Retinal pigment epithelial cell (primary cell): Measurements from ENCODE around the gene CDC42BPB.

ENCODE experiments used
- DNase-seq: peaks from one replicate; pipeline ENCODE4 v3.0.0-alpha.2; 2010; ENCODE audit warnings: low read depth
- H3K4me3 ChIP-seq: 2 replicates; pipeline ENCODE4 v1.5.1; 2011; ENCODE audit warnings: mild to moderate bottlenecking, low read length, control low read depth, moderate library complexity
- CTCF ChIP-seq: conservative IDR thresholded peaks from 2 replicates; pipeline ENCODE4 v1.5.1; 2011; ENCODE audit warnings: low read depth, low read length, control low read depth, inconsistent platforms

CDC42BPB gene

DNA sequence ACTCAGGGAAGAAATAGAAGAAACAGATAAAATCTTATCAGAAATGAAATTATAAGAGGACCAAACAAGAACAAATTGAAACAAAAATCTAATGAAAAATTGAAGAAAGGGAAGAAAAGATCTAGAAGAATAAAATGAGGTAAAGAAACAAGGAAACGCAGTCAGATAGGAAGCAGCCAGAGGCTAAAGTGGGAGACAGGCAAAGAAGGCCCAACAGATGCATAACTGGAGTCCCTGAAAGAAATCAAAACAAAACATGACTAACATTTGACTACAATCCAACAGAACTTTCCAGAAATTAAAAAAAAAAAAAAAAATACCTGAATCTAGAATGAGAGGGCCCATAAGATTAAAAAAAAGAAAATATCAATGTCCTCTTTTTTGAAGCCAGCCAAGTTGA is 69.3 kb downstream of the CDC42BPB start:
- no peak for DNase-seq
- TF ChIP-seq CTCF, result no peak
- no peak overlapping the region for H3K4me3 ChIP-seq

DNA sequence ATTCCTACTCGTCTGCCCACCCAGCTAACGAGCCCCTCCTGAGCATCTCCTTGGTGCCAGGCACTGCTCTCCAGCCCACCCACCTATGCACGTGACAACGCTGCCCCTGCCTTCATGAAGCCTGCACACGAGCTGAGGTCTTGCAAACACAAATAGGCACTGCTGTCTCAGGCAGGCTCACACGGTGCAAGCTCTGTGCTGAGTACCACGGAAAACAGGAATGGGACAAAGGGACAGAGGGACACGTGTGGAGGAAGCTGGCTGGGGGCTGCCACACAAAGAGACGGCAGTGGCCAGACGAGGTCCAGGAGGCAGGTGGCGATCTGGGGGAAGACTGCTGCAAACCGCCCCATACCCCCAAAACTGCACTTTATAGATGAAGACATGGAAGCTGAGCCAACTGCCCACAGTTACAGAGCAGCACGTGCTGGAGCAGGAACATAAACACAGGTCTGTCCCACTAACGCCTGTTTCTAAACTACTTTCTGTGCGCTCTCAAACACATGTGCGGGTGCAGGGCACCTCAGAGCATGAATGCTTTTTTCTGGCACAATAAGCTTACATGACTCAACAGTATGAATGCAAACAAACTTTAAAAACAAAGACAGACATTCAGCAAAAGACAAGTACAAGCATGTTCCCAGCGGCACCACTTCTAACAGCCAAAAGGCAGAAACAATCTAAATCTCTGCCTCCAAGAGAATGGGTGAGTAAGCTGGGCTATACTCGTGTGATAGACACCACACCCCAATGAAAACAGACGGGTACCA is 70.4 kb downstream of the CDC42BPB start:
- no peak for TF ChIP-seq CTCF
- no peak for DNase-seq
- no peak overlapping the region for H3K4me3 ChIP-seq

DNA sequence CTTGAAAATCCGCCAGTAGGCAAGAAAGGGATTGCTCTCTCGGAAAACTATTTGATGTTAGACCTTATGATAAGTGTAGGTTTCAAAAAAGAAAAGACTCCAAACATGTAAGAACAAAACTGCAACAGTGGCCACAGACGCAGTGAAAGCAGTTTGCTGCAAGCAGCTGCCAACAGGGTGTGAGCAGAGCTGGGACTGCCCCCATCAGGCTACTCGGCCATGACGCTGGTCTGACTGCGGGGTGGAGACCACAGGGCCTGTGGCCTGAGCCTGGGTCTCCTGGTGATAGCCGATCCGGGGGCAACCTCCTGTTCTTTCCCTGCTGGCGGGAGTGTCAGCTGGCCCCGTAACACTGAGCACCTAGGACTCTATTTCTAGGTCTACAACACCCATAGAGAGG is 71.7 kb downstream of the CDC42BPB start:
- TF ChIP-seq CTCF, result no peak
- H3K4me3 ChIP-seq, result no peak overlapping the region
- no peak for DNase-seq

GRCh38 chr14:102984336-102985102 is 72.8 kb downstream of the CDC42BPB start:
- DNase-seq, result no peak
- no peak overlapping the region for H3K4me3 ChIP-seq
- no peak for TF ChIP-seq CTCF

- no peak overlapping the region for H3K4me3 ChIP-seq
- no peak for TF ChIP-seq CTCF
- no peak for DNase-seq
Observed at GRCh38 chr14:102983496-102983895, 73.9 kb downstream of the CDC42BPB start.

DNA sequence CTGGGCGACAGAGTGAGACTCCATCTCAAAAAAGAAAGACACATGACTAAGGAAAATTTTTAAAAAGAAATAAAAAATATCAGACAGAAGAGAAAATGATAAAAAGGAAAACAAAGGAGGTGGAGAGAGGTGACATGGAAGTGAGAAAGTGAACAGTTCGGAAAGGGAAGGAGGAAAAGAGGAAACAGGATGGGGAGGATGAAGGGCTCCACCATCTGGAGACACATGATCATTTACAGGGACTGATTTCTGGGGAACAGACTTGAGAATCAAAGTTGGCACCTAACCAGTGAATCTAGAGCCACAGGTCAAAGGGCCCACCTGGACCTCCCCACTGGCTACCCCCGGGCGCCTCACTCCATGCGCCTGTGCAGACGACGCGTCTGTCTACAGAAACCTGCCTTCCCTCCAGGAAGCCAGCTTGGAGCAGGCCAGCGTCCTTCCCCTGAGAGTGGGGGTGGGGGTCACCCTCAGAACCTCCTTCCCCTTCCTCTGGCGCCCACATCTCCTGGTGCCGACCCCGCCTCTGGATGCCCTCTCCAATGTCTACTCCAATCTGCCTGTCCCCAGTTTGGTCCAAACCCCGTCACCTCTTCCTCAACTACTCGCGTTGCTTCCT is 74.4 kb downstream of the CDC42BPB start:
- no peak overlapping the region for H3K4me3 ChIP-seq
- no peak for DNase-seq
- TF ChIP-seq CTCF, result no peak
